Esophagus muscularis mucosa (tissue), 4 donors: Measurements from ENCODE around the gene ARID3A. TPM values are rescaled to one million over a fixed set of nuclear protein-coding genes. Genes with fewer than 3 reads are reported as not detected.
"Not testable (repeated sequence)": the region's sequence is repeated elsewhere in the genome, so short reads cannot be mapped to it uniquely, and the experiment has no call there.

ENCODE experiments used
- DNase-seq: peaks from one replicate; pipeline ENCODE4 v3.0.0-alpha.2; 2017; ENCODE audit errors: extremely low spot score
- H3K27ac ChIP-seq, 4 donors: fragments of 200-600 bp; sonication (generic); replicated peaks in 1 of 4; 1 replicate in 3 of 4; 2 replicates in 1 of 4; pipeline ENCODE4 v1.5.1; 2016 to 2019; ENCODE audit warnings: mild to moderate bottlenecking in 1 of 4
- H3K27me3 ChIP-seq, 4 donors: fragments of 200-600 bp; sonication (generic); one replicate each; pipeline versions ENCODE4 v1.5.1 to v1.6.0; 2016 to 2019
- H3K36me3 ChIP-seq, 4 donors: fragments of 200-600 bp; sonication (generic); one replicate each; pipeline ENCODE4 v1.5.1; 2016 to 2019
- H3K4me1 ChIP-seq, 4 donors: fragments of 200-600 bp; sonication (generic); one replicate each; pipeline ENCODE4 v1.5.1; 2016 to 2019
- H3K4me3 ChIP-seq, 4 donors: fragments of 200-600 bp; sonication (generic); 1 replicate in 2 of 4; 2 replicates in 2 of 4; pipeline ENCODE4 v1.5.1; 2016 to 2019; ENCODE audit warnings: mild to moderate bottlenecking in 4 of 4, moderate library complexity in 1 of 4
- H3K9me3 ChIP-seq, 4 donors: fragments of 200-600 bp; sonication (generic); 1 replicate in 3 of 4; 2 replicates in 1 of 4; pipeline ENCODE4 v1.5.1; 2016 to 2019
- EP300 ChIP-seq: sonication (generic); formaldehyde crosslinking; IDR thresholded peaks from one replicate; pipeline ENCODE4 v1.6.1; 2017; ENCODE audit warnings: antibody characterized with exemption
- POLR2A ChIP-seq: fragments of 450-650 bp; IDR thresholded peaks from one replicate; pipeline ENCODE4 v1.6.1; 2017; ENCODE audit warnings: antibody characterized with exemption, moderate library complexity, mild to moderate bottlenecking, low read depth
- POLR2AphosphoS5 ChIP-seq, 2 donors: sonication (generic); formaldehyde crosslinking; IDR thresholded peaks; one replicate each; pipeline ENCODE4 v1.6.1; 2017; ENCODE audit warnings: antibody characterized with exemption in 2 of 2
- WGBS: methylation state at CpG from one replicate; pipeline ENCODE4 v1.1.5; 2018; 5-methylcytosine and 5-hydroxymethylcytosine counted together
- intact Hi-C: fragments of 100-400 bp; cut with DNase I; formaldehyde crosslinking; loops from one replicate; pipeline ENCODE4 v1.15.1; 2023
- total RNA-seq, 4 donors: library from RNA; depleted of rRNA; stranded (reverse); fragments of >200 nt; gene quantifications; one replicate each; pipeline versions ENCODE4 v1.1.0 to v1.2.1, GENCODE V29; 2016
- TF ChIP-seq, protein P1 (sequence below), 3 experiments: fragments of 200-600 bp in 2 of 3; fragments of 450-650 bp in 1 of 3; sonication (generic) in 2 of 3; IDR thresholded peaks; one replicate each; pipeline ENCODE4 v1.5.1; 2017 to 2019; ENCODE audit warnings: antibody characterized with exemption in 3 of 3, mild to moderate bottlenecking in 2 of 3, moderate library complexity in 1 of 3

The ARID3A gene
- total RNA-seq, 4 donors from 2014 or later, result 2.9 to 8.4 (median 5.0) TPM

DNA sequence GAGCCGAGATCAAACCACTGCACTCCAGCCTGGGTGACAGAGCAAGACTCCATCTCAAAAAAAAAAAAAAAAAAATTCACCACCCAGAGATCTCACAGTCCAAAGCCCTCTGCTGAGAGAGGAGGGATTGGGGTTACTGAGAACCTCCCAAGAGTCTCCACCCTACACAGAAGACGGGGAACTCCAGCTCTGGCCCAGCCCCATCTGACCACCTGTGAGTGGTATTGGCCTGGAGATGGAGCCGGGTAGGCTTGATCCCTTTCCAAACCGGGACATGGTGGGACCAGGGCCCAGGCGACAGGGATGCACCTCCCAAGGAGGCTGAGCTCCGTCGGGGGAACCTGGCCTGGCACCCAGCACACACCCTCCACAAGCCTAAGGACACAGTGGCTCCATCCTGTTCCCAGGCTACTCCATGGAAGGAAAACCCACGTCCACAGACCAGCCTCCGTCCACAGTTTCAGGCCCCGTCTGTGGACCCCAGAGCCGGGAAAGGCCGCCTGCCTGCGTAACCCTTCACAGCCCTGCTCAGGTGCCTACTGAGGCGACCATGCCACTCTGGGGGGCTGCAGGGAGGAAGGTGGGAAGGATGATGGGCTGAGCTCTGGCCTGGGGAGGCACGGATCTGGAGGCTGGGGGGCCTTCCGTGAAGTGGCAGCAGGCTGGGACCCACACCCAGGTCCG lies 93.2 kb downstream of the ARID3A start:
- Histone ChIP-seq H3K4me1 (peaks cover 70 to 85% (median 82%) of the 10 kb centered on the region in 4 donors), H3K36me3 (peaks cover under 1 to 11% (median 10%) of the 10 kb centered on the region in 4 donors), H3K9me3 (no peaks in the 10 kb centered on the region), H3K4me3 (peak overlapping the region; percentile 84 to 96 (median 89)), H3K27me3 (no peaks in the 10 kb centered on the region), H3K27ac (peak overlapping the region in 2 of 4 donors; percentile 97)
- no peak for DNase-seq
- intact Hi-C loops, result no loop called here
- WGBS, result 35% methylated on average over 8 of the region's 17 CpGs
- TF ChIP-seq, protein P1, sequence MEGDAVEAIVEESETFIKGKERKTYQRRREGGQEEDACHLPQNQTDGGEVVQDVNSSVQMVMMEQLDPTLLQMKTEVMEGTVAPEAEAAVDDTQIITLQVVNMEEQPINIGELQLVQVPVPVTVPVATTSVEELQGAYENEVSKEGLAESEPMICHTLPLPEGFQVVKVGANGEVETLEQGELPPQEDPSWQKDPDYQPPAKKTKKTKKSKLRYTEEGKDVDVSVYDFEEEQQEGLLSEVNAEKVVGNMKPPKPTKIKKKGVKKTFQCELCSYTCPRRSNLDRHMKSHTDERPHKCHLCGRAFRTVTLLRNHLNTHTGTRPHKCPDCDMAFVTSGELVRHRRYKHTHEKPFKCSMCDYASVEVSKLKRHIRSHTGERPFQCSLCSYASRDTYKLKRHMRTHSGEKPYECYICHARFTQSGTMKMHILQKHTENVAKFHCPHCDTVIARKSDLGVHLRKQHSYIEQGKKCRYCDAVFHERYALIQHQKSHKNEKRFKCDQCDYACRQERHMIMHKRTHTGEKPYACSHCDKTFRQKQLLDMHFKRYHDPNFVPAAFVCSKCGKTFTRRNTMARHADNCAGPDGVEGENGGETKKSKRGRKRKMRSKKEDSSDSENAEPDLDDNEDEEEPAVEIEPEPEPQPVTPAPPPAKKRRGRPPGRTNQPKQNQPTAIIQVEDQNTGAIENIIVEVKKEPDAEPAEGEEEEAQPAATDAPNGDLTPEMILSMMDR (IDR thresholded peaks at IDR 0.05), result no peak
- TF ChIP-seq POLR2A, result no peak
- TF ChIP-seq POLR2AphosphoS5 (IDR thresholded peaks at IDR 0.05), result no peak
- no peak for TF ChIP-seq EP300

DNA sequence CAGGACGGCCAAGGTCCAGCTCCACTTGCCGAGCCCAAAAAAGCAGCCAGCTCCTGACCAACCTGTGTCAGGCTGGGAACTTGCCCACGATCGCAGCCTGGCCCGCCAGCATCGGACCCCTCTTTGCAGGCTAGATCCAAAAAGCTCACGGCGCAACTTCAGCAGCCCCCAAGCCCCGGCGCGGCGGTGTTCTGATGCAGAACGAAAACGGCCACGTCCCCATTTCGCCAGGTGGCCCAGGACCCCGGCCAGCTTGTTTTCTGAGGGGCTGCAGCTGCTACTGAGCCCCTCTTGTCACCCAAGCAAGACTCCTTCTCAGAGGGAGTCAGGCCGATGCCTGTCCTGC lies 93.8 kb downstream of the ARID3A start:
- TF ChIP-seq POLR2AphosphoS5 (IDR thresholded peaks at IDR 0.05) (no peak), EP300 (no peak), POLR2A (no peak)
- TF ChIP-seq, protein P1 (IDR thresholded peaks at IDR 0.05), result no peak
- H3K36me3 ChIP-seq, result peaks cover 0 to 6% (median 5%) of the 10 kb centered on the region in 4 donors
- H3K4me3 ChIP-seq, result peak overlapping the region; percentile 84 to 96 (median 89)
- H3K27ac ChIP-seq, result peak overlapping the region in 3 of 4 donors; percentile 97
- no peak for DNase-seq
- no peaks in the 10 kb centered on the region for H3K9me3 ChIP-seq
- intact Hi-C loops, result no loop called here
- peaks cover 70 to 82% (median 79%) of the 10 kb centered on the region in 4 donors for H3K4me1 ChIP-seq
- no peaks in the 10 kb centered on the region for H3K27me3 ChIP-seq
- whole genome bisulfite sequencing, result no CpG with 5 or more reads among the region's 18 CpGs

DNA sequence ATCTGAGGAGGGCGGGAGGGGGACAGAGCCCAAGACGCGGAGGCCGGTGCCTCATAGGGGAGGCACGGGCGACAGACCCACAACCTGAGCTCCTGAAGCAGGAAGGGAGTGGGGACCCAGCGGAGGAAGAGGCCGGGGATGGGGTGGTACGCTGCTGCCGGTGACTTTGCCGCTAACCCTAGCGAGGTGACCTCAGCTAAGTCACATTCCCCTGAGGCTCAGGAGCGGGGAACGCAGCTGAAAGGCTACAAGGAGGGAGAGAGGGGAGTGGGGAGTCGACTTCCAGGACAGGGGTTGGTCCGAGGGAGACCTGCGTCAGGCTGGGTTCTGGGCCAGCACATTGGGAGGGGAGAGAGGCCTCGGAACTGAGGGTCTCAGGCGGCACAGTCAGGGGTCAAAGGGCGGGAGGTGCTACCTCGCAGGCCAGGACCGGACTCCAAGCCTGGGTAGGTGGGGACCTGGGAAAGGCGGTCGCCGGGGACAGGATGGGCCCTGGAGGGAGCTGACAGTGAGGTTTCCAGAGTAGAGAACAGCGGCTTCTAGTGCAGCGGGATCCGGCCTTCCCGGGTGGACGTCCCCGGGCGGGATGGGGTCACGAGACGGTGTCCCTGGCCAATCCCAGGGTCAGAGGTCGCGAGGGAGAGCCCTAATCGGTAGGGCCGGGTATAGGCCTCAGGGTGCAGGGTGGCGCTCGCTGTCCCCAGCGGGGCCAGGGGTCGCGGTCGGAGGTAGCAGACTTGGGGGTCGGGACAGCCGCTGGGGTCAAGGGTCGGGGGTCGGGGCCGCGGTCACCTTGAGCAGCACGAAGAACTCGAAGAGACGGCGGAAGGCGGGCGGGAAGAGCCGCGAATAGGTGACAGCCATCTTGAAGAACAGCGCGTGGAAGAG lies 94.4 kb downstream of the ARID3A start:
- Histone ChIP-seq H3K27me3 (no peaks in the 10 kb centered on the region), H3K27ac (peak overlapping the region; percentile 95 to 97 (median 97)), H3K4me3 (peak overlapping the region; percentile 84 to 96 (median 89)), H3K36me3 (peaks cover 0 to 2% (median 0%) of the 10 kb centered on the region in 4 donors), H3K4me1 (peaks cover 64 to 77% (median 72%) of the 10 kb centered on the region in 4 donors), H3K9me3 (no peaks in the 10 kb centered on the region)
- intact Hi-C loops, result loop anchor here (5.0 kb wide), 1 partner anchor 82 kb away; the partner anchor contains the start of gene GPX4
- no peak for DNase-seq
- WGBS, result 1% methylated on average over 37 of the region's 60 CpGs
- TF ChIP-seq POLR2AphosphoS5 (IDR thresholded peaks at IDR 0.05) (no peak), POLR2A (no peak), EP300 (no peak)
- TF ChIP-seq, protein P1 (IDR thresholded peaks at IDR 0.05), result no peak

DNA sequence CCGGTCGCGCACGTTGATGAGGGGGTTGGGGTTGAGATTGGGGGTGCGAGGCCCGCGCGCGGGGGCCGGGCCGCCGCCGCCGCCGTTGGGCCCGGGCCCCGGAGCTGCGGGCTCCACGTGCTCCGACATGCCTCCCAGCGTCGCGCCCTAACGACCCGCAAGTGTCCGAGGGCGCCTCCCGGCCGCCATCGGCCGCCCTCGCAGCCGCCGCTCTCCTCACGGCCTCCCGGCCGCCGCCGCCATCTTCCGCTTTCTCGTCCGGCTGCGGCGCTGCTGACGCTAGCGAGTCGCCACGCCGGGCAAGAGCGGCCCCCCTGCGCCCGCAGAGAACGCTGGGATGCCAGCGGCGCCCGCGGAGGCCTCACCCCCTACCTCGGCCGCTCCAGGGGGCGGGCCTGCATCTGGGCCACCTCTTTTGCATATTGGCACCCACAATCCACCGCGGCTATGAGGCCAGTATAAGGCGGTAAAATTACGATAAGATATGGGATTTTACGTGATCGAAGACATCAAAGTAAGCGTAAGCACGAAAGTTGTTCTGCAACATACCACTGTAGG lies 95.1 kb downstream of the ARID3A start, which contains the start of gene TMEM259:
TSS of gene TMEM259 (minus strand) at position 256 of the 558 bp plus-strand sequence. CDS start at position 129, 127 bp downstream.
- H3K27me3 ChIP-seq, result no peaks in the 10 kb centered on the region
- no peaks in the 10 kb centered on the region for H3K9me3 ChIP-seq
- H3K4me1 ChIP-seq, result peaks cover 59 to 77% (median 71%) of the 10 kb centered on the region in 4 donors
- peak within 1 kb of the TSS; percentile 84 to 96 (median 89) for H3K4me3 ChIP-seq
- peak; percentile 98 for DNase-seq
- peak in 1 of 2 donors; percentile 97 for TF ChIP-seq POLR2AphosphoS5 (IDR thresholded peaks at IDR 0.05)
- TF ChIP-seq, protein P1 (IDR thresholded peaks at IDR 0.05), result no peak
- WGBS, result 2% methylated on average over 25 of the region's 68 CpGs
- peaks cover 0 to 2% (median 0%) of the 10 kb centered on the region in 4 donors for H3K36me3 ChIP-seq
- H3K27ac ChIP-seq, result peak within 1 kb of the TSS; percentile 95 to 97 (median 97)
- intact Hi-C loops, result loop anchor here (5.0 kb wide), 1 partner anchor 81 kb away; the partner anchor contains the start of gene GPX4

DNA sequence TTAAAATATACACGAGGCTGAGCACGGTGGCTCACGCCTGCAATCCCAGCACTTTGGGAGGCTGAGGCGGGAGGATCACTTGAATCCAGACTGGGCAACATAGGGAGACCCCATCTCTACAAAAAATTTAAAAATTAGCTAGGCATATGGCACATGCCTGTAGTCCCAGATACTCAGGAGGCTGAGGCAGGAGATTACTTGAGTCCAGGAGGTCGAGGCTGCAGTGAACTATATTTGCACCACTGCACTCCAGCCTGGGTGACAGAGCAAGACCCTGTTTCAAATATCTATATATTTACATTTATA lies 98.0 kb downstream of the ARID3A start:
- not testable (repeated sequence) for H3K27me3 ChIP-seq, DNase-seq, H3K4me3 ChIP-seq, H3K9me3 ChIP-seq, H3K36me3 ChIP-seq
- 80% methylated on average over 5 of the region's 5 CpGs for WGBS
- peaks cover 40 to 75% (median 69%) of the 10 kb centered on the region in 4 donors for H3K4me1 ChIP-seq
- intact Hi-C loops, result loop anchor here (5.0 kb wide), 1 partner anchor 78 kb away; the partner anchor contains the start of gene GPX4
- H3K27ac ChIP-seq, result peak overlapping the region; percentile 53 to 97 (median 96)

DNA sequence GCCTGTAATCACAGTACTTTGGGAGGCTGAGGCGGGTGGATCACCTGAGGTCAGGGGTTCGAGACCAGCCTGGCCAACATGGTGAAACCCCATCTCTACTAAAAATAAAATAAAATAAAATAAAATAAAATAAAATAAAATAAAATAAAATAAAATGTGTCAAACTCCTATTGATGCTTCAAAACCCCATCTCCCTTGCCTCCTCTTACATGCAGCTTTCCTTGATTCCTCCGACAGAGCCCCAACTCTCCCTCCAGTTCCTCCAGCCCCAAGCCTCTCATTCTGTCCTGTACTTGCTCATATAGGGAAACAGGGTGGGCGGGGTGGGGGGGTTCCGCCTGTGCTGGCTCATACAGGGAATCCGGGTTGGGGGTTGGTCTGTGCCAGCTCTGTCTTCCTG lies 99.2 kb downstream of the ARID3A start:
- H3K9me3 ChIP-seq, DNase-seq, H3K36me3 ChIP-seq, H3K4me3 ChIP-seq, intact Hi-C loops, H3K27me3 ChIP-seq: not testable (repeated sequence)
- Histone ChIP-seq H3K27ac (peak overlapping the region; percentile 96 to 100 (median 98)), H3K4me1 (peaks cover 35 to 73% (median 69%) of the 10 kb centered on the region in 4 donors)
- WGBS, result 86% methylated on average over 6 of the region's 6 CpGs
